HEK293 (cell line): Measurements from ENCODE around the gene DNAL4.

Experiments used
- BCL11A ChIP-seq: fragments of 450-650 bp; formaldehyde crosslinking; IDR thresholded peaks from 2 replicates; pipeline ENCODE4 v1.5.1; 2016; ENCODE audit warnings: low read depth, missing biosample characterization, missing genetic modification characterization
- GLI4 ChIP-seq: fragments of 450-650 bp; formaldehyde crosslinking; IDR thresholded peaks from 2 replicates; pipeline ENCODE4 v1.5.1; 2016; ENCODE audit warnings: missing biosample characterization, missing genetic modification characterization
- KLF1 ChIP-seq: fragments of 450-650 bp; formaldehyde crosslinking; IDR thresholded peaks from 2 replicates; pipeline ENCODE4 v1.5.1; 2016; ENCODE audit warnings: missing biosample characterization, missing genetic modification characterization
- KLF10 ChIP-seq: fragments of 450-650 bp; IDR thresholded peaks from 2 replicates; pipeline ENCODE4 v1.5.1; 2018; ENCODE audit warnings: missing biosample characterization, mild to moderate bottlenecking, missing genetic modification characterization
- MYNN ChIP-seq: fragments of 450-650 bp; formaldehyde crosslinking; IDR thresholded peaks from 2 replicates; pipeline ENCODE4 v1.5.1; 2016; ENCODE audit warnings: missing biosample characterization, missing genetic modification characterization, borderline replicate concordance
- TCF7L2 ChIP-seq: IDR thresholded peaks from 2 replicates; pipeline ENCODE4 v1.6.1; 2011; ENCODE audit warnings: low read depth, mild to moderate bottlenecking, inconsistent platforms, low read length, moderate library complexity, borderline replicate concordance
- TRIM28 ChIP-seq: IDR thresholded peaks from 2 replicates; pipeline ENCODE4 v1.6.1; 2011; ENCODE audit warnings: low read length, control low read depth, borderline replicate concordance
- WT1 ChIP-seq: fragments of 450-650 bp; formaldehyde crosslinking; IDR thresholded peaks from 2 replicates; pipeline ENCODE4 v1.5.1; 2016; ENCODE audit warnings: missing biosample characterization, missing genetic modification characterization
- ZBTB10 ChIP-seq: fragments of 450-650 bp; formaldehyde crosslinking; IDR thresholded peaks from 2 replicates; pipeline ENCODE4 v1.5.1; 2016; ENCODE audit warnings: missing biosample characterization, missing genetic modification characterization
- ZBTB17 ChIP-seq: fragments of 450-650 bp; formaldehyde crosslinking; IDR thresholded peaks from 2 replicates; pipeline ENCODE4 v1.5.1; 2016; ENCODE audit warnings: missing biosample characterization, missing genetic modification characterization
- ZFP3 ChIP-seq: fragments of 450-650 bp; formaldehyde crosslinking; IDR thresholded peaks from 2 replicates; pipeline ENCODE4 v1.5.1; 2016; ENCODE audit warnings: low read depth, missing biosample characterization, missing genetic modification characterization
- ZNF133 ChIP-seq: fragments of 450-650 bp; formaldehyde crosslinking; IDR thresholded peaks from 2 replicates; pipeline ENCODE4 v1.5.1; 2016; ENCODE audit warnings: missing biosample characterization, missing genetic modification characterization
- ZNF19 ChIP-seq: fragments of 450-650 bp; formaldehyde crosslinking; IDR thresholded peaks from 2 replicates; pipeline ENCODE4; 2016; ENCODE audit warnings: missing biosample characterization, missing genetic modification characterization, low read depth
- ZNF280D ChIP-seq: fragments of 450-650 bp; formaldehyde crosslinking; IDR thresholded peaks from 2 replicates; pipeline ENCODE4 v1.5.1; 2016; ENCODE audit warnings: missing biosample characterization, missing genetic modification characterization
- ZNF302 ChIP-seq: fragments of 450-650 bp; formaldehyde crosslinking; IDR thresholded peaks from 2 replicates; pipeline ENCODE4 v1.5.1; 2016; ENCODE audit warnings: missing biosample characterization, missing genetic modification characterization, low read depth
- ZNF350 ChIP-seq: fragments of 450-650 bp; formaldehyde crosslinking; IDR thresholded peaks from 2 replicates; pipeline ENCODE4 v1.5.0; 2017; ENCODE audit warnings: missing biosample characterization, mild to moderate bottlenecking, missing genetic modification characterization
- ZNF404 ChIP-seq: fragments of 450-650 bp; formaldehyde crosslinking; IDR thresholded peaks from 2 replicates; pipeline ENCODE4 v1.5.1; 2017; ENCODE audit warnings: missing biosample characterization, missing genetic modification characterization
- ZNF530 ChIP-seq: fragments of 450-650 bp; formaldehyde crosslinking; IDR thresholded peaks from 2 replicates; pipeline ENCODE4 v1.5.1; 2016; ENCODE audit warnings: low read depth, missing biosample characterization, missing genetic modification characterization
- ZNF560 ChIP-seq: fragments of 450-650 bp; formaldehyde crosslinking; IDR thresholded peaks from 2 replicates; pipeline ENCODE4 v1.5.1; 2017; ENCODE audit warnings: missing biosample characterization, missing genetic modification characterization, borderline replicate concordance
- ZNF621 ChIP-seq: fragments of 450-650 bp; formaldehyde crosslinking; IDR thresholded peaks from 2 replicates; pipeline ENCODE4 v1.5.1; 2017; ENCODE audit warnings: missing biosample characterization, missing genetic modification characterization
- ZNF670 ChIP-seq: fragments of 450-650 bp; formaldehyde crosslinking; IDR thresholded peaks from 2 replicates; pipeline ENCODE4 v1.5.1; 2016; ENCODE audit warnings: missing biosample characterization, missing genetic modification characterization, low read depth
- ZNF692 ChIP-seq: fragments of 450-650 bp; formaldehyde crosslinking; IDR thresholded peaks from 2 replicates; pipeline ENCODE4 v1.5.1; 2016; ENCODE audit warnings: missing biosample characterization, missing genetic modification characterization
- ZNF830 ChIP-seq: fragments of 450-650 bp; IDR thresholded peaks from 2 replicates; pipeline ENCODE4 v1.5.0; 2018; ENCODE audit warnings: missing biosample characterization, missing genetic modification characterization, low read depth, mild to moderate bottlenecking, moderate library complexity
- TF ChIP-seq, protein P1 (sequence below): fragments of 450-650 bp; IDR thresholded peaks from 2 replicates; pipeline ENCODE4 v1.5.1; 2018; ENCODE audit warnings: missing biosample characterization, missing genetic modification characterization
- TF ChIP-seq, protein P2 (sequence below): fragments of 450-650 bp; formaldehyde crosslinking; IDR thresholded peaks from 2 replicates; pipeline ENCODE4 v1.5.1; 2016; ENCODE audit warnings: missing biosample characterization, missing genetic modification characterization
- TF ChIP-seq, protein P3 (sequence below): fragments of 450-650 bp; formaldehyde crosslinking; IDR thresholded peaks from 2 replicates; pipeline ENCODE4 v1.5.1; 2016; ENCODE audit warnings: missing biosample characterization, missing genetic modification characterization
- TF ChIP-seq, protein P4 (sequence below): fragments of 450-650 bp; formaldehyde crosslinking; IDR thresholded peaks from 2 replicates; pipeline ENCODE4 v1.5.1; 2016; ENCODE audit warnings: missing biosample characterization, missing genetic modification characterization

Gene DNAL4

GRCh38 chr22:38793721-38794466, at the start of gene DNAL4 (continued):
- TF ChIP-seq, protein P1, sequence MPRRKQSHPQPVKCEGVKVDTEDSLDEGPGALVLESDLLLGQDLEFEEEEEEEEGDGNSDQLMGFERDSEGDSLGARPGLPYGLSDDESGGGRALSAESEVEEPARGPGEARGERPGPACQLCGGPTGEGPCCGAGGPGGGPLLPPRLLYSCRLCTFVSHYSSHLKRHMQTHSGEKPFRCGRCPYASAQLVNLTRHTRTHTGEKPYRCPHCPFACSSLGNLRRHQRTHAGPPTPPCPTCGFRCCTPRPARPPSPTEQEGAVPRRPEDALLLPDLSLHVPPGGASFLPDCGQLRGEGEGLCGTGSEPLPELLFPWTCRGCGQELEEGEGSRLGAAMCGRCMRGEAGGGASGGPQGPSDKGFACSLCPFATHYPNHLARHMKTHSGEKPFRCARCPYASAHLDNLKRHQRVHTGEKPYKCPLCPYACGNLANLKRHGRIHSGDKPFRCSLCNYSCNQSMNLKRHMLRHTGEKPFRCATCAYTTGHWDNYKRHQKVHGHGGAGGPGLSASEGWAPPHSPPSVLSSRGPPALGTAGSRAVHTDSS (tag by site-specific recombination): no peak
- TF ChIP-seq ZNF670 (tag by site-specific recombination): no peak
- TF ChIP-seq ZBTB17 (tag by site-specific recombination): no peak
- no peak for TF ChIP-seq ZNF19 (tag by site-specific recombination)
- no peak for TF ChIP-seq ZNF404
- TF ChIP-seq TRIM28: no peak
- TF ChIP-seq ZNF530 (tag by site-specific recombination): no peak
- no peak for TF ChIP-seq WT1 (tag by site-specific recombination)
- no peak for TF ChIP-seq ZNF830 (tag by site-specific recombination)
- no peak for TF ChIP-seq ZNF133
- TF ChIP-seq ZNF280D: no peak
- TF ChIP-seq ZNF350 (tag by site-specific recombination): no peak
- TF ChIP-seq GLI4 (tag by site-specific recombination): no peak
- no peak for TF ChIP-seq ZNF621 (tag by site-specific recombination)
- no peak for TF ChIP-seq TCF7L2
- TF ChIP-seq MYNN (tag by site-specific recombination): no peak
- TF ChIP-seq ZFP3 (tag by site-specific recombination): no peak
- TF ChIP-seq, protein P2, sequence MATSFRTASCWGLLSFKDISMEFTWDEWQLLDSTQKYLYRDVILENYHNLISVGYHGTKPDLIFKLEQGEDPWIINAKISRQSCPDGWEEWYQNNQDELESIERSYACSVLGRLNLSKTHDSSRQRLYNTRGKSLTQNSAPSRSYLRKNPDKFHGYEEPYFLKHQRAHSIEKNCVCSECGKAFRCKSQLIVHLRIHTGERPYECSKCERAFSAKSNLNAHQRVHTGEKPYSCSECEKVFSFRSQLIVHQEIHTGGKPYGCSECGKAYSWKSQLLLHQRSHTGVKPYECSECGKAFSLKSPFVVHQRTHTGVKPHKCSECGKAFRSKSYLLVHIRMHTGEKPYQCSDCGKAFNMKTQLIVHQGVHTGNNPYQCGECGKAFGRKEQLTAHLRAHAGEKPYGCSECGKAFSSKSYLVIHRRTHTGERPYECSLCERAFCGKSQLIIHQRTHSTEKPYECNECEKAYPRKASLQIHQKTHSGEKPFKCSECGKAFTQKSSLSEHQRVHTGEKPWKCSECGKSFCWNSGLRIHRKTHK: no peak
- no peak for TF ChIP-seq ZNF302
- TF ChIP-seq, protein P3, sequence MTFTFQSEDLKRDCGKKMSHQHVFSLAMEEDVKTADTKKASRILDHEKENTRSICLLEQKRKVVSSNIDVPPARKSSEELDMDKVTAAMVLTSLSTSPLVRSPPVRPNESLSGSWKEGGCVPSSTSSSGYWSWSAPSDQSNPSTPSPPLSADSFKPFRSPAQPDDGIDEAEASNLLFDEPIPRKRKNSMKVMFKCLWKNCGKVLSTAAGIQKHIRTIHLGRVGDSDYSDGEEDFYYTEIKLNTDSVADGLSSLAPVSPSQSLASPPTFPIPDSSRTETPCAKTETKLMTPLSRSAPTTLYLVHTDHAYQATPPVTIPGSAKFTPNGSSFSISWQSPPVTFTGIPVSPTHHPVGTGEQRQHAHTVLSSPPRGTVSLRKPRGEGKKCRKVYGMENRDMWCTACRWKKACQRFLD (tag by site-specific recombination): no peak
- TF ChIP-seq BCL11A (tag by site-specific recombination): no peak
- TF ChIP-seq ZNF692 (tag by site-specific recombination): peak; percentile 58; the same call in 1 of the 2 replicates
- TF ChIP-seq ZBTB10 (tag by site-specific recombination): no peak
- TF ChIP-seq KLF10 (tag by site-specific recombination): peak; percentile 58; the same call in 1 of the 2 replicates
- TF ChIP-seq ZNF560 (tag by site-specific recombination): no peak
- peak; percentile 49; the same call in 1 of the 2 replicates for TF ChIP-seq KLF1 (tag by site-specific recombination)
- TF ChIP-seq, protein P4, sequence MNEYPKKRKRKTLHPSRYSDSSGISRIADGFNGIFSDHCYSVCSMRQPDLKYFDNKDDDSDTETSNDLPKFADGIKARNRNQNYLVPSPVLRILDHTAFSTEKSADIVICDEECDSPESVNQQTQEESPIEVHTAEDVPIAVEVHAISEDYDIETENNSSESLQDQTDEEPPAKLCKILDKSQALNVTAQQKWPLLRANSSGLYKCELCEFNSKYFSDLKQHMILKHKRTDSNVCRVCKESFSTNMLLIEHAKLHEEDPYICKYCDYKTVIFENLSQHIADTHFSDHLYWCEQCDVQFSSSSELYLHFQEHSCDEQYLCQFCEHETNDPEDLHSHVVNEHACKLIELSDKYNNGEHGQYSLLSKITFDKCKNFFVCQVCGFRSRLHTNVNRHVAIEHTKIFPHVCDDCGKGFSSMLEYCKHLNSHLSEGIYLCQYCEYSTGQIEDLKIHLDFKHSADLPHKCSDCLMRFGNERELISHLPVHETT: no peak
